Activated T-cell treated with anti-CD3 and anti-CD28 coated beads for 1 hour (primary cell): ENCODE data around the gene APPBP2.
"Not testable (repeated sequence)": the region's sequence is repeated elsewhere in the genome, so short reads cannot be mapped to it uniquely, and the experiment has no call there.

Source experiments
- DNase-seq: peaks from one replicate; pipeline ENCODE4 v3.0.0-alpha.2; 2020; ENCODE audit warnings: low read depth

Gene APPBP2

GRCh38 chr17:60525685-60526514 lies at the start of gene APPBP2:
TSS of gene APPBP2 (minus strand) at chr17:60526242. CDS start at chr17:60525931, 311 bp downstream.
- DNase-seq, result peak; percentile 54

GRCh38 chr17:60573236-60574051 lies 47.4 kb upstream of the APPBP2 start:
- DNase-seq, result no peak

GRCh38 chr17:60565233-60565632 lies 39.2 kb upstream of the APPBP2 start:
- no peak for DNase-seq

GRCh38 chr17:60563743-60564142 lies 37.7 kb upstream of the APPBP2 start:
- no peak for DNase-seq

- DNase-seq, result no peak
Observed at GRCh38 chr17:60562421-60562820, 36.4 kb upstream of the APPBP2 start.

GRCh38 chr17:60560860-60561257 lies 34.8 kb upstream of the APPBP2 start:
- DNase-seq, result no peak

- no peak for DNase-seq
Observed at GRCh38 chr17:60559995-60560859, 34.2 kb upstream of the APPBP2 start.

- no peak for DNase-seq
Observed at GRCh38 chr17:60559659-60559994, 33.6 kb upstream of the APPBP2 start.

GRCh38 chr17:60557805-60558204 lies 31.8 kb upstream of the APPBP2 start:
- DNase-seq, result no peak

GRCh38 chr17:60555786-60556185 lies 29.7 kb upstream of the APPBP2 start:
- DNase-seq, result no peak

- no peak for DNase-seq
Observed at GRCh38 chr17:60554377-60554788, 28.3 kb upstream of the APPBP2 start.

GRCh38 chr17:60552255-60552654 lies 26.2 kb upstream of the APPBP2 start:
- not testable (repeated sequence) for DNase-seq

GRCh38 chr17:60548990-60549389 lies 22.9 kb upstream of the APPBP2 start:
- DNase-seq, result no peak

GRCh38 chr17:60545465-60546191 lies 19.6 kb upstream of the APPBP2 start:
- no peak for DNase-seq

- DNase-seq, result no peak
Observed at GRCh38 chr17:60542071-60542470, 16.0 kb upstream of the APPBP2 start.

GRCh38 chr17:60540460-60540859 lies 14.4 kb upstream of the APPBP2 start:
- no peak for DNase-seq

GRCh38 chr17:60539807-60540206 lies 13.8 kb upstream of the APPBP2 start:
- no peak for DNase-seq

GRCh38 chr17:60538726-60539125 lies 12.7 kb upstream of the APPBP2 start:
- DNase-seq, result no peak

GRCh38 chr17:60535382-60536279 lies 9.6 kb upstream of the APPBP2 start:
- no peak for DNase-seq

- DNase-seq, result no peak
Observed at GRCh38 chr17:60534613-60535157, 8.6 kb upstream of the APPBP2 start.
